HG02571 (cell line): Measurements from ENCODE around the gene MAPK10.
"Not testable (repeated sequence)": the region's sequence is repeated elsewhere in the genome, so short reads cannot be mapped to it uniquely, and the experiment has no call there.

Experiments
- ATAC-seq: cut with Tn5 transposase; IDR thresholded peaks from one replicate; pipeline ENCODE4 v1.9.1; 2021; ENCODE audit warnings: mild to moderate bottlenecking, moderate library complexity; ENCODE audit not compliant: unreplicated experiment

Gene MAPK10

DNA sequence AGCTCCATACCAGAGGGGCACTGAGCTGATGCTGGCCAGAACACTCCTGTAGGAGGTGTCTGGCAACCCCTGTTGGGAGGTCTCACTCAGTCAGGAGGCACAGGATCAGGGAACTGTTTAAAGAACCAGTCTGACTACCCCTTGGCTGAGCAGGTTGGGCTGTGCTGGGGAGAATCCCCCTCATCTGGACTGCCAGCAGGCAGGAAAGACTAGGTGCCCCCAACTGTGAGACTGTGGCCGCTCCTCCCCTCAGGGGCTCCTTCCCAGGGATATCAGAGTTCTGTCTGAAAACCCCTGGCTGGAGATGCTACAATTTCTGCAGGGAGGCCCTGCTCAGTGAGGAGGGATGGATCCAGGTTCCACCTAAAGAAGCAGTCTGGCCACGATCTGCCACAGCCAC lies 245.3 kb downstream of the MAPK10 start:
- ATAC-seq = no peak

DNA sequence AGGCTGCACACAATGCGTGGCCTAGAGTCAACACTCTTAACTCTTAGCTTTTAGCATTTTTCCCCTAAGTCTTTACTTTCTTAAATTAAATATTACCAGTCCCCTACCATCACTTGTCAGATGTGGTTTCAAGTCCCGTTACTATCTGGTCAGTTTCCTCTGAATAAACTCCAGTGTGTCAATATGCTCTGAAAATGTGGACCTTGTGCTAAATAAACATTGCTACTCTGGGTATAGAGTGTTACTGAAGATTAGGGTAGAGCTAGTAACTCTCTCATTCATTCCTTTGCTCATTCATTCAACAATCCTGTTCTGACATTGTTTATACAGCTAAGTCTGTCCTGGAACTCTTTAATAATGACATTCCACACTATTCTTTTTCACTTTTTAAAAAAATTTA lies 251.0 kb downstream of the MAPK10 start:
- ATAC-seq = no peak

DNA sequence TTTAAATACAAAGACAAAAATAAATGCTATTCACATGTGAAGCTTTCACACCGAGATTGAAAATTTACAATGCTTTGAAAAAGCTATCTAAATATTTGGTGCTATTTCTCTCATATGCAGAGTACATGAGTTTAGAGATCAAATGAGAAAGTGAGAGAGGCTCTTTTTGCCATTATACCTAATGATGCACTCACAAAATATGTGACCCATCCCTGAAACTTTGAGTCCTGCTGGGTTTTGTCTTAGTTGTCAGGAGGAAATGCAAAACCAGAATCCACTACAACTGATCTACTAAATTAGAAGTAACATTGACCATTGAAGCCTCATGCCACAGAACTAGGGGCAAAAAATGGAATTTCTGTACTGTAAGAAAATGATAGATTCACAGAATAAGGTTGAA lies 251.7 kb downstream of the MAPK10 start:
- no peak for ATAC-seq

DNA sequence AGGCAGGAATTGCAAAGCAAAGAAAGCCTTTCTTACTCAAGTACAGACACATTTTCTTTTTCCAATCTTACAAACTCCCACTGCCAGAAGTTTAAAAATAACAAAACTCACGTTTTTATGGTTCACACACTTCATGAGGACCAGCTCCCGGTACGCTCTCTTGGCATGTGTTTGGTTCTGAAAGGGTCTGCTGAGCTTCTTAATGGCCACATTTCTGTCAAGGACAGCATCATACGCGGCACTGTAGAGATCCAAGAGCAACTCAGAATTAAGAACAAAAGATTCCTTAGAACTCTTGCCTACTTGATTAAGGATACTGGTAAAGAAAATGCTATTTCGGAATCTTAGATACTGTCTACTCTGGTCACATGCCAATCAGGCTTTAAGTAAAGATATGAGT lies 252.7 kb downstream of the MAPK10 start:
- ATAC-seq = no peak

DNA sequence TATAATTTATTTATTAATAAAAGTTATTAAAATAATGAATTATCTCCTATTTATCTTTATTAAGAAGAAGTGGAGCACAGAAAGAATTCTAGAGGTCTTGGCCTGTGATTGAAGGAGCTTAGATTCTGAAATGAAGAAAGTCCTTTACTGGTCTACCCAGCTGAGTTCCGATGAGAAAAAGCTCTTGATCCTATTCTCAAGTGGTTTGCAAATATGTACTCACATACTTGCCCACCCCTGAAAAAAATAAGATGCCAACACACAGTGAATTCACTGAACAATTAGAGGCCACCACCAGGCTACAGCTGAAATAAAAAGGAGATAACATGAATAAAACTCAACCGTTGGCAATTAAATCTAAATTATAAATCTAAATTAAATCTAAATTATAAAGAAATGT lies 253.4 kb downstream of the MAPK10 start:
- no peak for ATAC-seq

DNA sequence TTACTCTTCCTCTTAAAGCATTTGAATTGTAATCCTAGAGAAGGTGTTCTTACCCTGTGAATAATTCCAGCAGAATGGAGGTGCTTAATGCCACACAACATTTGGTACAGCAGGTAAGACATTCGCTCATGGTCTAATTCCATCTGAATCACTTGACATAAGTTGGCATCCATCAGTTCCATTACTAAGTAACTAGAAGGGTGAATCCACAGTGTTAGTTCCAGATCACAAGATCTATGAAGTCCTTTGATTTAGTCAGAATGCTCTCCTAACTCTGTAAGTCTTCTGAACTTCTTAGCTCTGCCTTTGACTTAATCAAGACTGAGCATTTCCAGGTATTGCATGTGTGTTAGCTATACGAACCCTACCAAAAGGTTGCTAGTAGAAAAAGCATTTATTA lies 258.0 kb downstream of the MAPK10 start:
- no peak for ATAC-seq

DNA sequence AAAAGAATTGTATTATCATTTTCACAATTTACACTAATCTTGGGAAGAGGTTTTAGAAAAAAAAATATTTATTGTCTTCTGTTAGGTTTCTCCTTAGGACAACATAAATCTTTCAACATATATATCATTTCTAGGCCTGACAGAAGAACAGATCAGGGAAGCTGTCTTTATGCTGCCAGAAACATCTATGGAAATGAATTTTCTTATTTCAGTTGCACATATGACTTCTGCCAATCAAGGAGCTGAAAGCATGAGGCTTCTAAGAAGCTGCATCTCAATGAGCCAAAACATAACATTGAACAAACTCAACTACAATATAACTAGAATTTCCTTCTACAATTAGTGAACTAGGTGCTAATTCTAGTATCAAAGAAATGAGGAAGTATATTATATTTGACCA lies 258.4 kb downstream of the MAPK10 start:
- no peak for ATAC-seq

DNA sequence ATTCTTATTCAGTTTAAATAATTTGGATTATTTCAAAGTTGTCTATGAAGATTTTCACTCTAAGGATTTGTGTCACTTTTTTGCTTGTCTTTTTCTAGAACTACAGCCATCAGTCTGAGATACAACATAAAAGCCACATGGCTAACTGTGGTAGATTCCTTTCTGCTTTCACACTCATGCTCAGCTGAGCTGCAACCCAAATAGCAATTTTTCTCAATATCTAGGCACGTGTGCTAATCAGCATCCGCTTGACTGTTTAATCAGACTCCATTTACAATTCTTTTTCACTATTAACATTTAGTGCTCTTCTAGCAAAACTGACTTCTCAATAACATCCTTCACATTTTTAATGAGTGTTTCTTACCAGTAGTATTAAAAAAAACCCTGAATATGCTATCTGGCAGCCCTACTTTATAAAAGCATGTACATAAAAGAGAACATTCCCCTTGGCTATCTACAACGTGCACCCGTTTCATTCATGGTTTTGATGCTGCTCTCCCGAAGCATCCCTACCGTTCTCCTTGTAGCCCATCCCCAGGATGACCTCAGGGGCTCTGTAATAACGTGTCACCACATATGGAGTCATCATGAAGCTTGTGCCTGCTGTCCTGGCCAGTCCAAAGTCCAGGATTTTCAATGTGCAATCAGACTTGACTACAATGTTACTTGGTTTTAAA lies 259.2 kb downstream of the MAPK10 start:
- ATAC-seq = no peak

DNA sequence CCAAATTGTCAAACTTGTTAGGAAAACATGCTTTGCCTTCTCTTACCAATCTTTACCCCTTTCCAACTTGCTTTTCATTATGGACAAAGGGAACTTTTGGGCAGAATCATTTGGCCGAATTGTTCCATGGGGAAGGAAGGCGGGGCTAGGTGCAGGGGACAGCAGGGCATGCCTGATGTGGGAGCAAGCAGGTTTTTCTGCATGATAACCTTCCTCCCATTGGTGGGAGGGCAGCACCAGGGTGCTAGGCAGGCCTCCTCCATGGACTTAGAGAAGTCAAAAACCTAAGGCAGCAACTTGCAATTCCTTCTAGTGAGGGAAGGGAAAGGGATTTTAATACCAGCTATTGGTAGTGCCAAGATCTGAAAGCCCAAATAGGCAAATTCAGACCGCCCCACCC lies 260.5 kb downstream of the MAPK10 start:
- no peak for ATAC-seq

DNA sequence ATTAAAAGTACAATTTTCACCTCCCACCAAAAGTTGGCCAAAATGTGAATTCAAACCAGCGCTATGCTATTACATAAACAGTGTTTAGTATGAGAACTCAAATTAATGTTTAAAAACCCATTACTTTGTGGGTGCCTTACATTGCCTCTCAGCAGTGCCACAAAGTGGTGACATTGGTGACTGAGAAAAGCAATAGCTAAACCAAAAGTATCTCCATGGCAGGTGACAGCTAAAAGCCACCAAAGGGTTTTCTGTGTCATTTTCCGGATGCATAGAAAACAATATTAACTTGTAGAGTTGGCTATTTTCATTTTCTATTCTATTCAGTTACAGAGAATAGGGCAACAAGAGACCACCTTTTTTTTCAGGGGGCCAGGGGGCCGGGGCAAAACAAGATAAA lies 261.2 kb downstream of the MAPK10 start:
- ATAC-seq = no peak

DNA sequence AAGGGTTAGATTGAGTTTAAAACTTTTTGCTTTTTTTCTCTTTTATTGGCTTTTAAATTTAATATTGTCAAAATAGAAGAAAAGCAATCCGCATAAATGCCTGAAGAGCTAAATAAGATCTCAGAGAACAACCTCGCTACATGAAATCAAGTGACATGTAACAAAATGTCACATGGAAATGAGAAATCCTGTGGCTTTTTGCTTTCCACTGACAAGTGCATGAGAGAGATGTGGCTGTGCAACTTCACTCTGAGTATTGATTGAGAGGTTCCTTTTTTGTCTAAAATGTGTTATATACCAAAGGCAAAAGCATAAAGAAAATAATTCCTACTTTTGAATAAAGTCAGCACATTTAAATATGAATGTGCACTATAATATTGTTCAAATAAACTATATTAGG lies 263.5 kb downstream of the MAPK10 start:
- ATAC-seq = no peak

DNA sequence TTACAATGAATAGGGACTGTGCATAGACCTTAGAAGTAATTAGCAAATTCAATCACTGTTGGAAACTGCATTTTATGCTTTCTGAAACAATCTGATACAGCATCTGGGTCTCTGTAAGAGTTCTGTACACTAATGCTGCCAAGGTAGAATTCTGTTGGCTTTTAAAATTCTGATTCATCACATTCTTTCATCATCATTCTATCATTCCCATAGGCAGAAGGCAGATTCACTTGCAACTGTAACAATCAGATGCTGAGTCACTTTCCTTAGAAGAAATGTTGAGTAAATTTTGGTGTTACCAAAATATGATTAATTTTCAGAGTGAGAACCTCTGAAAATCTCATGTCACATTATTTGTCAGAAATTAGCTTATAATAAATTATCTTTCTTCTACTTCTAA lies 267.2 kb downstream of the MAPK10 start:
- ATAC-seq = no peak

DNA sequence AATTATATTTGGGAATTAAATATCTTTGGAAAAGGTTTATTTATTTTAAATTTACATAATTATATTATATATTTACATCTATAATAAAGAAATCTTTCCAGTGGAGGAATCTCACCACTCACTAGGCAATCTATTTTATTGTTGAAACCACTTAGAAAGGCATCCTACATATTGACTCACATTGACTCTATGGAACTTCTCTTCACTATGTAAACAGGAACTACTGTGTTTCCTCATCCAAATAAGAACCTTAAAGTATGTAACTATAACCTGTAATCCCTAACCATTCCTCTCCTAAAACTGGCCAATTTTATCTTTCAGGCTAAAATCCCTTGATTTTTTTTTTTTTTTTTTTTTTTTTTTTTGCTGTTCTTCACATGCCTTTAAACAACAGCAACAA lies 268.7 kb downstream of the MAPK10 start:
- ATAC-seq = no peak

DNA sequence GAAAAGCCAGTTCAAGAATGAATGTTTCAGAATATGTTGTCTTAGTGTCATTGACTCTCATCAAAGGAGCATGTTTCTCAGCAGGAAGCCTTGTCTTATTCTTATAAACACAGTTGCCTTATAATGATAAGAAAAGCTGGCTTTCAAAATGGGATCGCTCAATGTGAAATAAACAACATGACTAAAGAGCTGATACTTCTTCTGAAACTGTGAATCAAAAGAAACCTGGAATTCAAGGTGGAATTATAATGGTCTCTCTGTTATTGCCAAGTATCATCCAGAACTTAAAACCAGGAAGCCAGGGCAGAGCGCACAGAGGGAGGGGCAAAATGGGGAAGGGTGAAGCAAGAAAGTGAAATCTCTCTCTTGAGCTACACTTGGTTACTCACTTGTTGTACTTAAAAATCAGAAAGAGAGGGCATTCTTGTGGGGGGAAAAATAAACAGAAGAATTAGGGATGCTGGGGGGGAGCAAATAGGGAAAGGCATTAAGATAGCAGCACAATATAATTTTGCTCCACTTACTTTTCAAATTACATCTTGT lies 270.0 kb downstream of the MAPK10 start:
- no peak for ATAC-seq

DNA sequence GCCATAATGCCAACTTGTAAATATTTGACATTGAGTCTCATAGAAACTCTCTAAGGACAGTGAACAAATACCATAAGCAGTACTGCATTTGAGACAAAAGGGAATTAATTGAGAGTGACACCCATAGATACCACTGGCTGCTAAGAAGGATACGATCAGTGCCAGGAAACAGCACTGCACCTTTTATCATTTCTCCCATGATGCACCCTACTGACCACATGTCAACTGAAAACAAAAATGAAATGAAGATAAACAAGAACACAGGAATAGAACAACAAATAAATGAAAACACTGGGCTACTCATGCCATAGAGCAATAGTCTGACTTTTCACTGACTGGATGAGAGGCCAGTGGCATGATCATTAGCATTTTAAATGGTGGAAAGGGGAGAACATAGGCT lies 270.8 kb downstream of the MAPK10 start:
- no peak for ATAC-seq

DNA sequence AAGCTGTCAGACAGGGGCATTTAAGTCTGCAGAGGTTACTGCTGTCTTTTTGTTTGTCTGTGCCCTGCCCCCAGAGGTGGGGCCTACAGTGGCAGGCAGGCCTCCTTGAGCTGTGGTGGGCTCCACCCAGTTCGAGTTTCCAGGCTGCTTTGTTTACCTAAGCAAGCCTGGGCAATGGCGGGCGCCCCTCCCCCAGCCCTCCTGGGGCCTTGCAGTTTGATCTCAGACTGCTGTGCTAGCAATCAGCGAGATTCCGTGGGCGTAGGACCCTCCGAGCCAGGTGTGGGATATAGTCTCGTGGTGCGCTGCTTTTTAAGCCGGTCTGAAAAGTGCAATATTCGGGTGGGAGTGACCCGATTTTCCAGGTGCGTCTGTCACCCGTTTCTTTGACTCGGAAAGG lies 284.1 kb downstream of the MAPK10 start:
- ATAC-seq = not testable (repeated sequence)

DNA sequence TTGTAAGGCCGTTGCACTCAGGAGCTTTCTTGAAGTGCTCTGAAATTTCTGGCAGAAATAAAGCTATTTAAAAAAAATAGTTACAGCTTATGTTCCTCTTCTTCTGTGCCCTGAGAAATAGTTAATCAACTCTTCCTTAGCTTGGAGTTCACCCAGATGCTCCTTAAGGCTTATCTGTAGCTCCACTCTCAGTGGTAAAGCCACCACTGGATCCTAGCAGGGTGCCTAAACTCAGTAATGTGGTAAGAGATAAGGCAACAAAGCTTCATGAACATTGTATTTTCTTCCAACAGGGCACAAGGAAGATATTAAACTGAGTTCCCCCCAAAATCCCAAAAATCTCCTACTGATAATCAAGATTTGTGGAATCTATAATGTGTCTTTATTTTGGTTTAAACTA lies 299.5 kb downstream of the MAPK10 start:
- no peak for ATAC-seq

DNA sequence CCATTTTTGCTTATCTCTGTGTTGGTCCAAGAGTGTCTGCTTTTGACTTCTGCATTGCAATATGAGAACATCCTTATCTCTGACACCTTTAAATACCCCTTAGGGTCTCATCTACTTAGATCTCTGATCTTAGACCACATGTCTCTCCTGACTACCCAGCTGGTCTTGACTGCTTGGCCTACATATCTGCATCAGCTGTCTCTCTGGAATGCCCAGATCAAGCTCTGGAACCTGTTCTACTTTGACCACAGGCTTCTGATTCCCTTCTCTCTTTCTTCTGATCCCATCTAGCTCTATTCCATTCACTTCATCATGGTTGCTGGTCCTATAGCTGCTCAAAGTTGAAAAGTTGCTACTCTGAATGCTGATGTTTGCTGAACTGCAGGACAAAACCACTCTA lies 301.2 kb downstream of the MAPK10 start:
- ATAC-seq = no peak

DNA sequence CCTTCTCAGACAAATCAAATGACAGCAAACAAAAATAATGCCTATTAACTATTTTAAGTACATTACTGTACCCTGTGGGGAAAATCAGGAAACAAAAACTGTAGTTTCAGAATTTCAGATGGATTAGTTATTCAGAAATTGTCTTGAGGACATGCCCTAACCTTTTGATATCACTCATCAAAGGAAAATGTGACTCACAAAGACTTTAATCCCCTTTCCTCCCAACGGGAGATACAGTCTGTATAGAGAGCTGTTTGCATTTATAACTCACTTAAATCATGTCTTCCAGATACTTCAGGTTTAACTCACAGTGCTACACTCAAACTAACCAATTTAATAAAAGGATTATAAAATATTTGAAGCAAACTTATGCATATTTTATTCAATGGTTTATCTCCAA lies 304.0 kb downstream of the MAPK10 start:
- ATAC-seq = no peak

DNA sequence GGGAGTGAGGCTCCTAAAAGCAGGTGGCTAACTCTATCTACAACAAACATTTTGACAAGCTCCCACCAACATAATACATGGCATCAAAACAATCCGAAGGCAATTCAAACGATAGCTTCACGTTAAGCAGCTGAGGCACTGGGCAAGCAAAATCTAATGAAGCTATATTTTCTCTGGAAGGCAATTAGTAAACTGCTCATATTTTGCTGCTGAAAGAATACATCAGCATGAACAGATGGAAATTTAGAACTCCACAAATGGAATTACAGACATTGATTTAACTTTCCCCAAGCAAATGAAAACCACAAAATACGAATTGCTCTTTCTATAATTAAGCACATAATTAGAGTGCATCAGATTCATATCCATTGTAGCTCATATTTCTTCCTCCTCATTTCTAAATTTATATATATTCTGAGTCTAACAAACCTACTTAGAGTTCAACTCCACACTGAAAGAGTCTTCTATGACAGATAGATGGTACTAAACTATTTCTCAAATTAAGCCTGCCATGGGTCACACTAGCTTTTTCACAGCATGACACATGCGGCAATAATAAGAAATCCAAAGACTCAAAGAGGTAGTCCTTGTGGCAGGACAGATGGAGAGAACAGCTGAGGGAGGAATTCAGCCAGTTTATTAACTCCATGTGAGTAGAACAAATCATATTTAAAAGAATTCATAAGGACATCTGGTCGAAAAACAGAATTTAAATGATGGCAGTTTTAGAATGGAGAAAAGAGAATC lies 305.4 kb downstream of the MAPK10 start:
- ATAC-seq = no peak

DNA sequence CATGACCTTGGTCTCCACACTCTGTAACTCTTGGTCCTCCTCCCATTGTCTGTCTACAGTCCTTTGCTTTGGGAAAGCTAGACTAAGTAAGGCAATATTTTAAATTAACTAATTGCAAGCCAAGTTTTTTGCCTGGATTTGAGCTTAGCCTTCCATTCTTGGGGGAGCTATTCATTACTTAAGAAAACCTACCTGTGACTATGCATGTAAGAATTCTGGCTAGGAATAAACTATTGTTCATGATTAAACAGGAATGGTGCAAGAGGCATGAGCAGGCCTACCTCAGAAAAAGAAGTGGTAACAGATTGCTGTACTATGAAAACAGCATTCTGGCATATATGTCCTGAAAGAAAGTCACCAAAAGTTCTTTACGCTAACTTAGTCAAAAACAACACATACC lies 309.4 kb downstream of the MAPK10 start:
- ATAC-seq = no peak

DNA sequence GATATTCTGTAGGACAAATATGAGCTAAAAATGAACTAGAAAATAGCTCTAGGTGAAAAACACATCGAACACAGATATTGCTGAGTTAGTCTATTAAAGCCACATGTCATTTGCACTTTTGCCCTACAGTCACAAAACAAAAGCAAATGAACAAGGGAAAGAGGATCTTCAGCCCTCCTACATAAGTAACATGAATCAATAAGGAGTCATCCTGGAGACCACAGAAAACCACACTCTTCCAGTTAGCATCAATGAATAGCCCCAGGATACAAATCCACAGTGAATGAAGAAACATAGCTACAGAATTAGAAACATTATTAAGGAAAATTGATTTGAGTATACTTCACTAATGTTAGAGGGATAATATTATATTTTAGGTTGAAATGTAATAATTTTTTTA lies 311.4 kb downstream of the MAPK10 start:
- no peak for ATAC-seq

DNA sequence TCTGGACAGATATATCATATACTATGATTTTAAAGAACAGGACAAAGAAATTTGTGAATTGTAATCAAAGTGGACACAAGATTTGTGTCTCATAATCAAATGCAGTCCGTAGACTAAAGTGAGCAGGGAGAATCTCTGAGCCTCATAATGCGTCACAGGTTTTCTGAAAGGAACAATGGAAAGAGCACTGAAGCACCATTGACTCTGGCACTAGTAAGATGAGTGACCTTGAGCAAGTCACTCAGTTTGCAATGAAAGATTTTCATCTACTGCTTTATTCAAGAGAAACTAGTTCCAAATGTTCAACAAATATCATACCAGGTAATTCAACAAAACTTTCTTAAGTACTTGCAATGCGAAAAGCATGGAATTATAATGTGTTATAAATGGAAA lies 315.3 kb downstream of the MAPK10 start:
- ATAC-seq = no peak
